Sigmoid colon (tissue), 4 donors: Measurements from ENCODE around the gene TFCP2L1.

Experiments
- CTCF ChIP-seq, 4 experiments: fragments of 450-650 bp in 3 of 4; fragments of 200-600 bp in 1 of 4; IDR thresholded peaks; one replicate each; pipeline ENCODE4 v1.5.1; 2016 to 2019; ENCODE audit warnings: antibody characterized with exemption in 4 of 4, mild to moderate bottlenecking in 3 of 4, moderate library complexity in 2 of 4
- POLR2AphosphoS5 ChIP-seq, 4 donors: sonication (generic); formaldehyde crosslinking; IDR thresholded peaks; one replicate each; pipeline ENCODE4 v1.6.1; 2017; ENCODE audit warnings: antibody characterized with exemption in 4 of 4

- TF ChIP-seq CTCF (IDR thresholded peaks at IDR 0.05) (no peak), POLR2AphosphoS5 (IDR thresholded peaks at IDR 0.05) (no peak)
These were observed 37.0 kb downstream of the TFCP2L1 start for GRCh38 chr2:121247971-121248370.
